Psoas muscle (tissue), 8 donors: Measurements from ENCODE around the gene PTGR3. TPM values are rescaled to one million over a fixed set of nuclear protein-coding genes. Genes with fewer than 3 reads are reported as not detected.

Experiments used
- ATAC-seq, 4 donors: fragments of 200-7000 bp; cut with Tn5 transposase; one replicate each; pipeline ENCODE4 v1.9.1; 2020; ENCODE audit warnings: moderate library complexity in 3 of 4, mild to moderate bottlenecking in 2 of 4
- DNase-seq, 2 donors: peaks; one replicate each; pipeline ENCODE4 v3.0.0-alpha.2; 2020
- H3K27ac ChIP-seq: fragments of 200-600 bp; one replicate; pipeline ENCODE4 v1.8.0; 2022
- H3K27me3 ChIP-seq, 3 donors: fragments of 200-600 bp in 1 of 3; one replicate each; pipeline versions ENCODE4 v1.6.1 to v1.8.0; 2013 to 2022; ENCODE audit warnings: low read length in 2 of 3, mild to moderate bottlenecking in 2 of 3, moderate library complexity in 1 of 3; ENCODE audit not compliant: insufficient read depth in 3 of 3
- H3K36me3 ChIP-seq, 2 donors: fragments of 200-600 bp in 1 of 2; one replicate each; pipeline versions ENCODE4 v1.6.1 to v1.8.0; 2013 to 2022; ENCODE audit warnings: low read depth in 1 of 2, mild to moderate bottlenecking in 1 of 2, moderate library complexity in 1 of 2; ENCODE audit not compliant: insufficient read depth in 1 of 2
- H3K4me1 ChIP-seq: fragments of 200-600 bp; one replicate; pipeline ENCODE4 v1.8.0; 2022
- H3K4me3 ChIP-seq: fragments of 200-600 bp; one replicate; pipeline ENCODE4 v1.8.0; 2022; ENCODE audit warnings: mild to moderate bottlenecking
- H3K9me3 ChIP-seq: fragments of 200-600 bp; one replicate; pipeline ENCODE4 v1.8.0; 2022
- CTCF ChIP-seq: fragments of 200-600 bp; IDR thresholded peaks from one replicate; pipeline ENCODE4 v1.8.0; 2022; ENCODE audit warnings: antibody characterized with exemption
- WGBS, 3 donors: extraction: QIAGEN DNeasy Blood & Tissue Kit; methylation state at CpG; one replicate each; pipeline versions ENCODE4 v1.1.6 to v1.1.7; 2013; 5-methylcytosine and 5-hydroxymethylcytosine counted together
- intact Hi-C, 2 donors: fragments of 100-400 bp; cut with DNase I; formaldehyde crosslinking; loops; one replicate each; pipeline versions ENCODE4 v1.11.0 to v1.14.2; 2022
- polyA plus RNA-seq, 3 donors: library from polyadenylated mRNA; stranded (reverse); fragments of 200-250 nt; gene quantifications; one replicate each; pipeline ENCODE4 v1.2.3, GENCODE V29; 2013
- total RNA-seq, 4 donors: library from RNA; stranded (reverse); fragmentation: NEBNext Ultra II Directional in 2 of 4; extraction: Animal tissue kit (Norgen Biotek cat#: 25700) in 2 of 4; gene quantifications; one replicate each; pipeline versions ENCODE4 v1.2.1 to v1.2.4, GENCODE V29; 2021 to 2023
- donor health status: healthy with polysubstance abuse.
- donor health status: DM: no; HTN: no; CAD: no; lungs with moderate emphysema.
- donor health status: Bipolar disorder and iron deficiency.
- donor health status: healthy.
- donor health status: DM: yes; HTN: yes; CAD: no.
- donor health status: DM: no; HTN: no; CAD: no.
- donor health status: DM: no; HTN: no; CAD: no.
- donor health status: DM: yes; HTN: yes; CAD: no.

Gene PTGR3
- total and polyA plus RNA-seq, 7 donors = 20.6 to 66.4 (median 31.7) TPM

GRCh38 chr18:75170916-75171315, 38.0 kb downstream of the PTGR3 start:
- peak overlapping the region; percentile 65 for H3K27ac ChIP-seq
- ATAC-seq = peak in 1 of 4 donors; percentile 36
- H3K4me3 ChIP-seq = no peak overlapping the region
- H3K36me3 ChIP-seq = no peaks in the 10 kb centered on the region
- peaks cover 5% of the 10 kb centered on the region for H3K4me1 ChIP-seq
- no peaks in the 10 kb centered on the region for H3K9me3 ChIP-seq
- TF ChIP-seq CTCF = no peak
- WGBS, 3 donors = 63 to 70% (median 64%) methylated on average over 11 of the region's 11 CpGs
- intact Hi-C loops = no loop called here
- no peak for DNase-seq
- H3K27me3 ChIP-seq = peaks cover 0 to 3% (median 0%) of the 10 kb centered on the region in 3 donors

GRCh38 chr18:75170022-75170789, 38.7 kb downstream of the PTGR3 start:
- no peaks in the 10 kb centered on the region for H3K9me3 ChIP-seq
- WGBS, 3 donors = 75 to 83% (median 78%) methylated on average over 34 of the region's 34 CpGs
- ATAC-seq = peak; percentile 29 to 55 (median 39)
- H3K36me3 ChIP-seq = no peaks in the 10 kb centered on the region
- H3K4me1 ChIP-seq = peaks cover 5% of the 10 kb centered on the region
- H3K27me3 ChIP-seq = peaks cover 0 to 3% (median 0%) of the 10 kb centered on the region in 3 donors
- H3K27ac ChIP-seq = peak overlapping the region; percentile 65
- peak overlapping the region; percentile 29 for H3K4me3 ChIP-seq
- intact Hi-C loops = no loop called here
- DNase-seq = no peak
- no peak for TF ChIP-seq CTCF

DNA sequence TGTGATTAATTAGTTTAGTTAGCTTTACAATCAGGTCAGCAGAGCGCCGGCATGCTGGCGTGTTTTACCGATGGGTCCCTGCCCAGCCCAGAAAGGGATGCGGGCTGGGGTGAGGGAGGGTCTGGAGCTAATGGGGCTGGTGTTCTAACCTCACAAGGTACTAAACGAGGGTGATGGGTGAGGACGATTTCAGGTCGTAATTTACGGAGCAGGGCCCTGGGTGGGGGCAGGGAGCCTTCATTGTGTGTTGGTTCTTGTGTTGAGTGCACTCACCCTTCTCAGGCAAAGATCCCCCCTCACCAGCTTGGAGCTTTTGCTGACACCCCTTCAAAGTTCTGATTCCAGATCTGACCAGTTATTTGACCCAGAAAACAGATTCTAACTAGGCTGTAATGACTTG, 39.5 kb downstream of the PTGR3 start:
- Histone ChIP-seq H3K27me3 (peaks cover 0 to 3% (median 0%) of the 10 kb centered on the region in 3 donors), H3K27ac (peak overlapping the region; percentile 9), H3K4me1 (peaks cover 5% of the 10 kb centered on the region), H3K9me3 (no peaks in the 10 kb centered on the region), H3K4me3 (no peak overlapping the region), H3K36me3 (no peaks in the 10 kb centered on the region)
- intact Hi-C loops = loop anchor here in 1 of 2 donors (10.0 kb wide), 1 partner anchor 305 kb away; no protein-coding TSS in a partner anchor
- TF ChIP-seq CTCF = no peak
- ATAC-seq (no peak), DNase-seq (no peak)
- WGBS, 3 donors = 80 to 85% (median 83%) methylated on average over 9 of the region's 9 CpGs

DNA sequence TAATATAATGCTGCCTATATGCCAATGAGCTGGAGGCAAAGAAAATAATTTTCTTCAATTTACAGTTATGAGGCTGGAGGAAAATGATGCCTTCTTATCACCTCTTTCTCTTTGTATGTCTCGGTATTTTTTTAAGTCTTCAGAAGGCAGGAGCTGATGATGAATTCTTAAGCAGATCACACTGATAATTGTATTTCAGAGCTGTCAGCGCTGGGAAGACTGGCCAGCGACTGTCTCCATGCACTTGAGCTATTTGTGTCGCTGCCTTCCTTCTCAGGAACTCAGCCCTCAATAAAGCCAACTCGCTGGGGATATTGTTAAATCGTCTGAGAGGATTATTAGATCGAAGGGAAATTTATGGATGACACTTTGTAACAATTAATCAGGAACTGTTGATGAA, 40.3 kb downstream of the PTGR3 start:
- intact Hi-C loops = loop anchor here in 1 of 2 donors (10.0 kb wide), 1 partner anchor 306 kb away; no protein-coding TSS in a partner anchor
- WGBS, 3 donors = 42 to 44% (median 44%) methylated on average over 7 of the region's 7 CpGs
- H3K27ac ChIP-seq = peak overlapping the region; percentile 20
- H3K4me3 ChIP-seq = no peak overlapping the region
- H3K27me3 ChIP-seq = peaks cover 0 to 3% (median 0%) of the 10 kb centered on the region in 3 donors
- no peak for TF ChIP-seq CTCF
- peaks cover 5% of the 10 kb centered on the region for H3K4me1 ChIP-seq
- ATAC-seq (peak in 3 of 4 donors; percentile 45 to 57 (median 55)), DNase-seq (no peak)
- H3K9me3 ChIP-seq = no peaks in the 10 kb centered on the region
- H3K36me3 ChIP-seq = no peaks in the 10 kb centered on the region
